Activated CD8-positive, alpha-beta memory T cell treated with anti-CD3 and anti-CD28 coated beads, Interleukin-2, amount 50 U/mL, for 24 hours (primary cell): ENCODE results near the gene XAB2.

Experiments used
- DNase-seq: peaks from one replicate; pipeline ENCODE4 v3.0.0-alpha.2; 2020; ENCODE audit errors: extremely low read depth

The XAB2 gene

GRCh38 chr19:7632340-7633203 lies 3.2 kb upstream of the XAB2 start:
- DNase-seq, result no peak

GRCh38 chr19:7631577-7631976 lies 2.2 kb upstream of the XAB2 start:
- no peak for DNase-seq

GRCh38 chr19:7628589-7629311 lies 595 bp downstream of the XAB2 start:
- DNase-seq, result no peak

- no peak for DNase-seq
Observed at GRCh38 chr19:7627166-7627565, 2.2 kb downstream of the XAB2 start.

GRCh38 chr19:7625763-7626372 lies 3.5 kb downstream of the XAB2 start:
- DNase-seq, result no peak

- no peak for DNase-seq
Observed at GRCh38 chr19:7624810-7625209, 4.5 kb downstream of the XAB2 start.

GRCh38 chr19:7623725-7624603 lies 5.4 kb downstream of the XAB2 start:
- no peak for DNase-seq

GRCh38 chr19:7622933-7623685 lies 6.2 kb downstream of the XAB2 start:
- no peak for DNase-seq

GRCh38 chr19:7620442-7621412 lies 8.6 kb downstream of the XAB2 start:
- no peak for DNase-seq

GRCh38 chr19:7619671-7620441 lies 9.5 kb downstream of the XAB2 start:
- no peak for DNase-seq

GRCh38 chr19:7618771-7619510 lies 10.4 kb downstream of the XAB2 start:
- DNase-seq, result no peak

GRCh38 chr19:7618348-7618747 lies 11.0 kb downstream of the XAB2 start:
- DNase-seq, result no peak

GRCh38 chr19:7617735-7618134 lies 11.6 kb downstream of the XAB2 start:
- no peak for DNase-seq

GRCh38 chr19:7617172-7617571 lies 12.2 kb downstream of the XAB2 start:
- no peak for DNase-seq

GRCh38 chr19:7614859-7615741 lies 14.2 kb downstream of the XAB2 start:
- no peak for DNase-seq

- no peak for DNase-seq
Observed at GRCh38 chr19:7612282-7613274, 16.8 kb downstream of the XAB2 start.
